Right ventricle myocardium inferior (tissue), 1 donor: ENCODE measurements around the gene DCBLD1. TPM values are rescaled to one million over a fixed set of nuclear protein-coding genes. Genes with fewer than 3 reads are reported as not detected.
"Not testable (repeated sequence)": the region's sequence is repeated elsewhere in the genome, so short reads cannot be mapped to it uniquely, and the experiment has no call there.

Experiments used
- ATAC-seq: fragments of 200-7000 bp; cut with Tn5 transposase; one replicate; pipeline ENCODE4 v1.9.1; 2020; ENCODE audit warnings: mild to moderate bottlenecking, moderate library complexity
- DNase-seq: peaks from one replicate; pipeline ENCODE4 v3.0.0; 2021; ENCODE audit errors: missing footprints
- intact Hi-C: fragments of 100-400 bp; cut with DNase I; formaldehyde crosslinking; loops from one replicate; pipeline ENCODE4 v1.11.0; 2022
- total RNA-seq: library from RNA; stranded (reverse); fragmentation: NEBNext Ultra II Directional; extraction: Animal tissue kit (Norgen Biotek cat#: 25700); gene quantifications from one replicate; pipeline ENCODE4 v1.2.1, GENCODE V29; 2021
- donor health status: DM: no; HTN: yes; CAD: no; lungs with severe emphysema.

Gene DCBLD1
- total RNA-seq, 1 donor from 2014 or later, result 6.1 TPM

- DNase-seq (no peak), ATAC-seq (no peak)
- intact Hi-C loops, result no loop called here
Measured at GRCh38 chr6:117513778-117514365, 31.4 kb downstream of the DCBLD1 start.

GRCh38 chr6:117514655-117515054 lies 32.2 kb downstream of the DCBLD1 start:
- no peak for ATAC-seq
- DNase-seq, result no peak
- intact Hi-C loops, result no loop called here

- no peak for DNase-seq
- no peak for ATAC-seq
- intact Hi-C loops, result no loop called here
Measured at GRCh38 chr6:117515326-117515725, 32.9 kb downstream of the DCBLD1 start.

GRCh38 chr6:117517995-117518394 lies 35.5 kb downstream of the DCBLD1 start:
- ATAC-seq, intact Hi-C loops, DNase-seq: not testable (repeated sequence)

GRCh38 chr6:117518870-117519269 lies 36.4 kb downstream of the DCBLD1 start:
- intact Hi-C loops, result no loop called here
- ATAC-seq, result no peak

GRCh38 chr6:117520603-117521395 lies 38.3 kb downstream of the DCBLD1 start:
- no peak for ATAC-seq
- no peak for DNase-seq
- intact Hi-C loops, result no loop called here

More at GRCh38 chr6:117518870-117519269, 36.4 kb downstream of the DCBLD1 start:
- DNase-seq, result no peak

- ATAC-seq (no peak), DNase-seq (no peak)
Measured at GRCh38 chr6:117521791-117522502, 39.5 kb downstream of the DCBLD1 start.

GRCh38 chr6:117525607-117526006 lies 43.1 kb downstream of the DCBLD1 start:
- intact Hi-C loops, result no loop called here
- ATAC-seq (no peak), DNase-seq (no peak)

More at GRCh38 chr6:117521791-117522502, 39.5 kb downstream of the DCBLD1 start:
- intact Hi-C loops, result no loop called here

- ATAC-seq, result no peak
- no peak for DNase-seq
- intact Hi-C loops, result no loop called here
Measured at GRCh38 chr6:117530467-117531242, 48.2 kb downstream of the DCBLD1 start.

GRCh38 chr6:117531346-117531745 lies 48.9 kb downstream of the DCBLD1 start:
- DNase-seq (no peak), ATAC-seq (peak; percentile 21)
- intact Hi-C loops, result no loop called here

GRCh38 chr6:117531809-117532725 lies 49.6 kb downstream of the DCBLD1 start:
- no peak for DNase-seq
- intact Hi-C loops, result no loop called here
- no peak for ATAC-seq

- ATAC-seq (no peak), DNase-seq (no peak)
- intact Hi-C loops, result no loop called here
Measured at GRCh38 chr6:117533775-117534174, 51.3 kb downstream of the DCBLD1 start.

- intact Hi-C loops, result no loop called here
- peak; percentile 67 for ATAC-seq
- no peak for DNase-seq
Measured at GRCh38 chr6:117534974-117535373, 52.5 kb downstream of the DCBLD1 start.

GRCh38 chr6:117536317-117536716 lies 53.8 kb downstream of the DCBLD1 start:
- no peak for ATAC-seq

GRCh38 chr6:117538615-117539014 lies 56.1 kb downstream of the DCBLD1 start:
- intact Hi-C loops, result no loop called here
- no peak for ATAC-seq

More at GRCh38 chr6:117536317-117536716, 53.8 kb downstream of the DCBLD1 start:
- intact Hi-C loops, result no loop called here
- no peak for DNase-seq

GRCh38 chr6:117540670-117541069 lies 58.2 kb downstream of the DCBLD1 start:
- intact Hi-C loops, result no loop called here
- DNase-seq (no peak), ATAC-seq (no peak)

More at GRCh38 chr6:117538615-117539014, 56.1 kb downstream of the DCBLD1 start:
- DNase-seq, result no peak

- DNase-seq (no peak), ATAC-seq (no peak)
- intact Hi-C loops, result no loop called here
Measured at GRCh38 chr6:117542493-117542892, 60.0 kb downstream of the DCBLD1 start.

- no peak for DNase-seq
- ATAC-seq, result no peak
- intact Hi-C loops, result loop anchor here (5.0 kb wide), 2 partner anchors 58 to 62 kb away; partner anchors contain the start of genes DCBLD1 and GOPC
Measured at GRCh38 chr6:117544716-117545115, 62.2 kb downstream of the DCBLD1 start.
